HG02885 (cell line): ENCODE measurements around the gene TMEM184B.

Experiments
- ATAC-seq: cut with Tn5 transposase; IDR thresholded peaks from one replicate; pipeline ENCODE4 v1.9.1; 2021; ENCODE audit warnings: mild to moderate bottlenecking; ENCODE audit not compliant: unreplicated experiment, poor library complexity

Gene TMEM184B

DNA sequence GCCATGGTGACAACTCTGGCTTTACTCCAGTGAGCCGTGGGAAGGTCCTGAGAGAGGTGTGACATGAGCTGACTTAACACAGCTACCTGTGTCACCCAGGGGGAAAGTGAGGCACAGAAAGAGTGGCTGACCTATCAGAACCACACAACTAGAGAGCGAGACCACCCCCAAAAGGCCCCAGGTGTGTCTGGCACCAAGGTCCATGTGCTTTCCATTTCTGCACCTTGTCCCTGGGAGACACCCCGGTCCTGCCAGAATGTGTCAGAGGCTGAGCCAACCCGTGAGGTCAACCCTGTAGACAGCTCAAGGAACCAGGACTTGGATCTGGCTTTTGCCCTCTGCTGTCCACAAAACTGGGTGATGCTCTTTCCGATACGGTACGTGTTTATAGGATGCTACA is 61.3 kb downstream of the TMEM184B start:
- ATAC-seq, result no peak

DNA sequence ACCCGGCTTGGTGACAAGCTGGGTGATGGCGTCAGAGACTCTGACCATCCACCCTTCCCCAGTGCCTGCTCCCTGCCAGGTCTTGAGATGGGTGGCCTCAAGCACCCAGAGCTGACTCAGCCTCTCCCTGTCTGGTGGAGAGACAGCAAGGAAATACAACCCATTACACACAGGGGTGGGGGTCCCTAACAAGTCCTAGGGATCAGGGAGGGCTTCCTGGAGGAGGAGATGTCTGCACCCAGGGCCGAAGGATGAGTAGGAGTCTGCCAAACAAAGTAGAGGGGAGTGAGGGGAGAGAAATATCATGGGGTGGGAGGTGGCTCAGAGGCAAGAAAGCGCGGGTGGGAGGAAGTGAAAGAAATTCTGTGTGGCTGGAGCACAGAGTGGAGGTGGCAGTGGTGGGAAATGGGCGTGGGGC is 64.2 kb downstream of the TMEM184B start:
- no peak for ATAC-seq

DNA sequence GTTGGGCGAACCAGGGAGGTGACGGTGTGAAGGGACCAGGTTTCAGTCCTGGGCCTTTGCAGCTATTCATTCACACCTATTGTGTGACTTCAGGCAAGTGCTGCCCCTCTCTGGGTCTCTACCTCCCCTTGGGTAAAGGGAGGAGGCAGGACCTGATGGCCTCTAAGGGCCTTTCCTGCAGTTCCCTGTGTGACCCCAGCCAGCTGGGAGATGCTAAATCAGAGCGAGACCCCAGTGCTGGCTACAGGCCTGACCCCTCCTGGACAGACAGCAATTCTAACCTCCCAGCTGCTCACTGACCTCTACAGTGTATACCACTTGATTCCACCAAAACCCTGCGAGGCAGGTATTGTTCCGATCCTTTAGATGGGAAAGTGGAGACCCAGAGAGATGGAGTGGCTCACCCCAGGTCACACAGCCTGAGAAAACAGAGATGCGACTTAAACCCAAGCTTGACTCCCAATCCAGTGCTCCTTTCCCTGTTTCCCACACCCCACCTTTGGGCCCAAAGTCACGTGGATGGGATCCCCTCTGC is 64.8 kb downstream of the TMEM184B start:
- no peak for ATAC-seq

DNA sequence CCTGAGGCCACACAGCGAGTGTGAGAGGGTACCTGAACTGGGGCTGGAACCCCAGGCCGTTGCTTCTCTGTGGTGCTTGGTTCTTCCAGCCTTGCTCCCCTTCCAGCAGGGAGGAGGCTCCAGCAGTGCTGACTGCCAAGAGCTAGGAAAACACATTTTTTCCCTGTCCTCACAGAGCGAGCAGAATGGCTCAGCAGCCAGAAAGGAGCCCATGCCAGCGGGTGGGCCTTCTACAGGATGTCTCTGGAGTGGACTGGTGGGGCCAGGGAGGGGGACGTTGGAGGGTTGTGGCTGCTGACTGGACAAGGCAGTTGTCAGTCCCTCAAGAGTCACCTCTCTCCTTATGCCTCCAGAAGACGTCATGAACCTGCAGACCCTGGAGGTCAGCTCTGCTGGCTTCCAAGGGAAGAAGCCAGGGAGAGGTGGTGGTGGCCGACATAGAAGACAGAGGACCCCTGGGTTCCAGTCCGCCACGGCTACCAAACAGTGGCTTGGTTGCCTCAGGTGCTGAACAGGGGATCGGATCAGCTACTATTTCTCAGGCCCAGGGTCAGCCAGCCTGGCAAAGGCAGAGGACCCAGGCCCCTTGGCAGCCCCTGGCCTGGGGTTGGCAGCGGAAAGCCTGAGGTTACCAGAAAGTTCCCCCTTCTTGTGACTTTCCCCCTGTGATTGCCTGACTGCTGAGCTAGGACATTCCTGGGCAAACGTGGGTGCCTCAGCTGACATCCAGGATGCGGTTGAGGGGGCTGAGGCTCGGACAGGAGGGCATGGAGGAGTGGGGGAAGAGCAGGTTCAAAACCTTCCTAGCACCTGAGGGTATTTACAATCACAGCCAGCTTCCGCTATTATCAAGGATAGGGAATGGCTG is 67.3 kb downstream of the TMEM184B start:
- no peak for ATAC-seq

DNA sequence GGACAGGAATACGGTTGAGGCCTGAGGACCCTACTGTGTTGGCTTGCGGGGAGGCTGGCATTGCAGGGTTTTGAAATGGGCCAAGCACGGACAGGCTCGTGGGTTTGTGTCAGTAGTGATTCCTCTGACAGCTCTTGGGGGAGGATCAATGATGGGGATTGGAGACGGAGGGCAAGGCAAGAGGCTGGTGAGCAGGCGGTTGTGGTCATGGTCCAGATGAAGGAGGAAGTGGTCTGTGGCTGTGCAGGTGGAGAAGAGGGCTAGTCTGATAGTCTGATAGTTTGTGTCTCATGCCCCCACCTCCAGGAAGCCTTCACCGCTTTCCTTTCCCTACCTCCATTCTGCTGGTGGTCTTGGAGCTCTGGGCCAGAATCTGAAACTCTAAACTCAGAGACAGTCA is 68.0 kb downstream of the TMEM184B start:
- no peak for ATAC-seq

DNA sequence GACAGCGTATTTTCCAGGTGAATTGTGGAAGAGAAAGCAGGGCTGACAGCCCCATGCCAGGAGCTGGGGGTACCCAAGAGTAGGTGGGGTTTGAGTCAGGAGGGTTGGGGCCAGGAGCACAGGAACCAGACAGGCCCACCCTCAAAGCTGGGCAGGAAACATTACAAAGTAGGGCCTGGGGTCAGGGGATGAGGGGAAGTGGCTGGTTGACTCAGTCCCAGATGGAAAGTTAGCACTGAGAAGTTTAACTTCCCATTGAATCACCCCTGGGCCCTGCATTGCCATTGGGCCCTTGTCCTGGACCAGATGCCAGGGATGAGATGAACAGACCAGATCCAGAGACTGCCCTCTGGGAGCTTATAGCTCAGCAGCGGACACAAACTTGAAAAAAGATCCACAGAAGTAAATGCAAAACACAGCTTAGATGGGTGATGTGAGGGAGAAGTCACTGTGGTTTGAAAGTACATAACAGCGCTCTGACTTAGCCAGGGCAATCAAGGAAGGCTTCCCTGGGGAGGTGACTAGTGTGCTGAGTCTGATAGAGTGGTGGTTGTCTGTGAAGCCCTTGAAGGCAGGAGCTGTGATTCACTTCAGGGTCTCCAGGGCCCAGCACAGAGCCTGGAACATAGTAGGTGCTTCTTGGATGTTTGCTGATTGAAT is 68.8 kb downstream of the TMEM184B start:
- no peak for ATAC-seq

DNA sequence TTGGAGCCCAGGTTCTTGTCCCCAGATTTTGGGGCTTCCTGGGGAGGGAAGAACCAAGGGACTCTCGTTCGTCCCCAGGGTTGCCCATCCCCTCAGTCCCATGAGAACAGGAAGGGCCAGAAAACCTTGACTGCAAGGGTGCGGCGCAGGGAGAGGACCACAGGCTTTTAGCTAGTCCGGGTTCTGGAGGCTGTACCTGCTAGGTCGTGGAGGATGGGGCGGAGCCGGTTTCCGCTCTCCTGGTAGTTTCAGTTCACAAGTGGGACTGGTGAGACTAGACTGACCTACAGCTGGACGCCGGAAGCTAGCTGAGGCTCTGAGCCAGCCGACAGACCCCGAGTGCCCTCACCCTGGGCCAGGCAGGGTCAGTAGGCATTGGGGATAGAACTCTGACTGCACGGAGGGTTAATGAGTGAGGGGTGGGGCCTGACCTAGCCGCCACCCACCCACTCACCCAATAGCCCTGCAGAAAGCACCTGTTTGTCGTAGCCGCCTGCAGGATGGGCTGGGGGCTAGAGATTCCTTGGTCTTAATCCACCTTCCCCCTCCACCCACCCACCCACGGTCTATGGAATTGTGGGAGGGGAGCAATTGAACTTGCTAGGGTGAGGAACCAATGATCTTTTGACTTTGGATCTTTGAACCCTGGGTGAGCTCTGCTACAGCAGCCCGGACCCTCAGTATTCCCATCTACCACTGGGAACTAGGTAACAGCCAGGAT is 69.6 kb downstream of the TMEM184B start:
- no peak for ATAC-seq

DNA sequence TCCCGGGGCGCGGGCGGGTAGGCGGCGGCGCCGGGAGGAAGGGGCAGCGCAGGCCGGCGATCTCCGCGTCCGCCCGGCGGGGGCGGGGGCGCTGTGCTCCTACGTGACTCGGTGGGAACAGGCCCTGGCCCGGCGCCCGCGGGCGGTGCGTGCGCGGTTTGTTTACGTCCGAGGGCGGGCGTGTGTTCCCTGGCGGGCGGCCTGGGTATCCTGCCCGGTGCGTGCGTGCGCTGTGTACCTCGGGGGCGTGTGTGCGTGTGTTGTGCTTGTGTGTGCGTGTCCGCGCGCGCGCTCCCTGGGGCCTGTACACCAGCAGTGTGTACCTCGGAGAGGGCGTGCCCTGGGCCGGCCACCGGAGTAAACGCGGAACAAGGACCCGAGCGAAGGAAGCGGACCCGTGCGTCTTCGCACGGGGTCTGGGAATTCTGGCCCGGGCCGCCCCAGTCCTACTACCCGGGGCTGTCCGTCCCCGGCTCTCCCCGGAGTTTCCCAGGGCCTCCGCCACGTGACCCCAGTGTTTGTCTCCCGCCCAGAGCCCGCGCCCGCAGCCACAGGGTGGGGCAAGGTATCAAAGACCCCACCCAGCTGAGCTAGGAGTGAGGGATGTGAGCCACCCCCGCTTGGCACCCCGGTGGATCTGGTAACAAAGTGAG is 70.2 kb downstream of the TMEM184B start:
- peak; percentile 22 for ATAC-seq

DNA sequence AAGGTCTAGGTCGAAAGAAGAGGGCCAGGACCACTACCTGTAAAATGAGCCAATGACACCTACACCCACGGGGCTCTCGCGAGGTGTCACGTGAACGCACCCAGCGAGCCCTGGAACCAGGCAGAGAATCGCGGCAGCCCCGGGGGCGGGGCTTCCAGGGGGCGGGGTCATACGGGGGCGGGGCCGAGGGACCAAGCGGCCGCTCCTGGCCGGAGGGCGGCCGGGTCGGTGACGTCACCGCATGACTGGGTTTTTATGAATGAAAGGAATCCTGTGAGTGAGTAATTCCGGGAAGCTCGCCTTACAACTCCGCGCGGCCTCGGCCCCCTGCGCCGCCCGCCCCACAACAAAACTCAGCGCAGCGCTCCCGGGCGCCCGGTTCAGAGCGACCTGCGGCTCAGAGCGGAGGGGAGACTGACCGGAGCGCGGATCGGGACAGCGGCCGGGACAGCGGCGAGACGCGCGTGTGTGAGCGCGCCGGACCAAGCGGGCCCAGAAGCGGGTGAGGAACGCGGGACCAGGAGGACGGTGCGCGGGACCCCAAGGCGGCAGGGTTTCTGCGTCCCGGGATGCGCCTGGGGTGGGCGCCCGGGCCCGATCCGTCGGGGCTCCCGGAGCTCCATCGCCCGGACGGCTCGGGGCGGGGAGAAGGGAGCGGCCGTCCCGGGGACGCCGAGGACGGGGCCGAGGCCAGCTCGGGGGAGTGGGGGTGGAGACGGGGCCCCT is 70.9 kb downstream of the TMEM184B start, which contains the start of gene MAFF:
TSS of gene MAFF (plus strand) at position 284 of the 726 bp plus-strand sequence. CDS start 11,860 bp downstream, outside the sequence.
- peak; percentile 57 for ATAC-seq

DNA sequence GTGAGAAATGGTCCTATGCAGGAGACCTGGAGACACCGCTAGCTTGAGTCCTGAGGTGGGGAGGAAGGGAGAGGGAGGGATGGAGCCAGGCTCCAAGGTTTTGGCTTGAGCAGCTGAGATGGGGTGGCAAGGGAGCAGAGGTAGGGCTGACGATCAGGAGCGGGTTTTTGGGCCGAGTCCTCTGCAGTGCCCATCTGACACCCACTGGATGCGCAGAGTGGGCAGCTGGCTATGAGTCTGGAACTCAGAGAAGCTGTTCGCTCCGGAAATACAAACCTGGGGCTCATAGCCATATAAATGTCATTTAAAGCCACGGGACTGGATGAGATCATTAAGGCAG is 71.5 kb downstream of the TMEM184B start:
- peak; percentile 4 for ATAC-seq

DNA sequence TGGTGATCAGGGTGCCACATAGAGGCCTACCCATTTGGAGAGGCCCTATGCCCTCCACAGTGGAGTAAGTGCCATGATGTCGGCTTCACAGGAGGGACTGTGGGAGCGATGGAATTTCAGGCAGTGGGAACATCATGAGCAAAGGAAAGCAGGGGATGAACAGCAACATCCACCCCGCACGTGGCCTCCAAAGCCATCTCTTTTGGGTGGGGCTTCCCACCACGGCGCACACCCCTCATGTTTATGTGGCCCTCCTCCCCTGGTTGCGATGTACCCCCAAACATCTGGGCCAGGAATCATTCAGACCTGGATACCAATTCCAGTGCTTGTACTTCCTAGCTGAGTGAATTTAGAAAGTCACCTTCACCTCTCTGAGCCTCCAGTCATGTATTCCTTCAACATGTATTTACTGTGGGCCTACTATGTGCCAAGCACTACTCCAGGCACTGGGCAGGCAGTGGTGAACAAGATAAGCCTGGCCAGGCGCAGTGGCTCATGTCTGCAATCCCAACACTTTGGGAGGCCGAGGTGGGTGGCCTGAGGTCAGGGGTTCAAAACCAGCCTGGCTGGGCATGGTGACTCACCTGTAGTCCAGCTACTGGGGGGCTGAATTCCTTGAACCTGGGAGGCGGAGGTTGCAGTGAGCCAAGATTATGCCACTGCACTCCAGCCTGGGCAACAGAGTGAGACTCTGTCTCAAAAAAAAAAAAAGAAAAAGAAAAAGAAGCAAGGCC is 72.8 kb downstream of the TMEM184B start:
- ATAC-seq, result no peak

DNA sequence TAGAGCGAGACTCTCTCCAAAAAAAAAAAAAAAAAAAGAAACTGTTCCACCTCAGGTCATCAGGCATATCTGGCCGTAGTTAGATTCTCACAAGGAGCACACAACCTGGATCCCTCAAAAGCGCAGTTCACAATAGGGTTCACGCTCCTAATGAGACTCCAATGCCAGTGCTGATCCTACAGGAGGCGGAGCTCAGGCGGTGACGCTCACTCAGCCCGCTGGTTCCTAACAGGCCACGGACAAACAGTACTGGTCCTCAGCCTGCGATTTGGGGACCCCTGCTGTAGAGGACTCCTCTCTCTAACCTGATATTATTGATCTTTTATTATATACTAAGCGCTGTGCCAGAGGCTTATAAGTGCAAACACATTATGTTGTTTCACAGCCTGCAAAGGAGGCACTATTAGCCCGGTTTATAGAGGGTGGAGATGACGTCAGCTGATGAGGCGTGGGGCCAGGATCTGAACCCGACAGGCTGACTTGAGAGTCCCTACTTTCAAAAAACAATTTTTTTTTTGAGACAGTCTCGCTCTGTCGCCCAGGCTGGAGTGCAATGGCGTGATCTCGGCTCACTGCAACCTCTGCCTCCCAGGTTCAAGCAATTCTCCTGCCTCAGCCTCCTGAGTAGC is 75.9 kb downstream of the TMEM184B start:
- ATAC-seq, result no peak

DNA sequence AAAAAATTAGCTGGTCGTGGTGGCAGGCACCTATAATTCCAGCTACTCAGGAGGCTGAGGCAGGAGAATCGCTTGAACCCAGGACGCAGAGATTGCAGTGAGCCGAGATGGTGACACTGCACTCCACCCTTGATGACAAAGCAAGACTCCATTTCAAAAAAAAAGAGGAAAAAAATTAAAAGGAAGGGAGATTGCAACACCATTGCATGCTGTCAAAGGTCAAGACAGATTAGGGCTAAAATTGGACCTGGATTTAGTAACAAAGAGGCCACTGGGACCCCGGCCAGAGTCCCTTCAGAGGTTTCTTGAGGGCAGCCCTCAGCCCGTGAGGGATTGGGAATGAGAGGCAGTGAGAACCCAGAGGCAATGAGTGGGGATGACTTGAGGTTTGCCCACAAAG is 79.2 kb downstream of the TMEM184B start:
- ATAC-seq, result no peak

DNA sequence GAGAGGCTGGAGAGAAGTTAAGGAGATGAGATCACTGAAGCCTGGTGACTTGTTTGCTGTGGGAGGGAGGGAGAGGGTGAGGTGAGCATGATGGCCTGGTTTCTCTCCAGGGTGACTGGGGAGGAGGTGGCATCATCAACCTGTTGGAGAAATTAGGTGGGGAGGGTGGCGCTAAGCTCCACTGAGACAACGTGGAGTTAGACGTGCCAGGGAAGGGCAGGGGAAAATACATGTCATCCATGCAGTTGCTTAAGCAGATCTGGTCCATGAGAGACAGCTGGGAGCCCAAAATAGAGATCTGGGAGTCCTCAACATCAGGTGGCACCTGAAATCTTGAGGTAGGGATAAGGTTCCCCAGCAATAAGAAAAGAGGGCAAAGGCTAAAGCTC is 80.3 kb downstream of the TMEM184B start:
- no peak for ATAC-seq

DNA sequence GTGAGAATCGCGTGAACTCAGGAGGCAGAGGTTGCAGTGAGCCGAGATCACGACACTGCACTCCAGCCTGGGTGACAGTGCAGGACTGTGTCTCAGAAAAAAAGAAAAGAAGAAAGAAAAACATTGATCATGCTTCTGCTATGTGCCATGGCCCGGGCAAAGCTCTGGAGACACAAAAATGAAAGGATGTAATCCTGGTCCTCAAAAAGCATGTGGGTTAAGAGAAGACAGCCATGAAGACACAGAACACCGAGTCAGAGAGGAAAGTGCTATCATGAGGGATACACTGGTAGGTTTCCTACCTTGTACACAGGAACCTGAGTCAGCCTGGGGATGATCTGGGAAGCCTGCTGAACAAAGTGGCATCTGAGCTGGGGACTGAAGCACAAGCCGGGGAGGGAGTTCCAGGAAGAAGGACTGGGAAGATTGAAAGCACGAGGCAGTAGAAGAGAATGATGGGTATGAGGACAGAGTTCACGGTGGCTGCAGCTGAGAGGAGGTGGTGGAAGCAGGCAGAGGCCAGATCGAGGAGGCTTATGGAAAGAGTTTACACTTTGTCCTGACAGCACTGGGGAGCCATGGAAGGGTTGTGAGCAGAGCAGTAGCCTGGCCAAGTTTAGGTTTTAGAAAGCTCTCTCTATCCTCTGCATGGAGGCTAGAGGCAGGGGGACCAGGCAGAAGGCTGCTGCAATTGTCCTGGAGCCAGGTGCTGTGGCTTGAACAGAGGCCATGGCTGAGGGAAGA is 80.9 kb downstream of the TMEM184B start:
- ATAC-seq, result no peak

DNA sequence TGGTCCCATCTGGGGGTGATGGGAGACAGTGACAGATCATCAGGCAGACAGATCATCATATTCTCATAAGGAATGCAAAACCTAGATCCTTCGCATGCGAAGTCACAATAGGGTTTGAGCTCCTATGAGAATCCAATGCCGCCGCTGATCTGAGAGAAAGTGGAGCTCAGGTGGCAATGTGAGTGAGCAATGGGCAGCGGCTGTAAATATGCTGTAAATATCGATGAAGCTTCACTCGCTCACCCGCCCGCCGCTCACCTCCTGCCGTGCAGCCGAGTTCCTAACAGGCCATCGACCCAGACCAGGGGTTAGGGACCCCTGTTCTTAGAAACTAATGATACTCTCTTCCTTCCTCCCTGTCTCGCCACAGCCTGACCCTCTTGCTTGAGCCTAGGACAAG is 81.8 kb downstream of the TMEM184B start:
- no peak for ATAC-seq

DNA sequence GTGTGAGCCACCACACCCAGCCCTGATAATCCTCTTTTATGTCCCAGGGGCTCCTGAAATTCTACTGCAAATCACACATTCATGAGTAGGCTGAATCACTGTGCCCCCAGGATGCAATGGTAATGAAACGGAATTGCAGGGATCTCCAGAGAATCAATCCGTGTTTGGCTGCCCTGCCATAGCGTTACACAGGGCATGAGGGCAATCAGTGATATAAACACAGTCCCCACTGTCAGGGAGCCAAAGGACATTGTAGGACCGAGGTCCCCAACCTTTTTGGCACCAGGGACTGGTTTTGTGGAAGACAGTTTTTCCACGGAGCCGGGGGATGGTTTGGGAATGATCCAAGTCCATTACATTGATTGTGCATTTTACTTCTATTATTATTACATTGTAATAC is 82.2 kb downstream of the TMEM184B start:
- ATAC-seq, result no peak

DNA sequence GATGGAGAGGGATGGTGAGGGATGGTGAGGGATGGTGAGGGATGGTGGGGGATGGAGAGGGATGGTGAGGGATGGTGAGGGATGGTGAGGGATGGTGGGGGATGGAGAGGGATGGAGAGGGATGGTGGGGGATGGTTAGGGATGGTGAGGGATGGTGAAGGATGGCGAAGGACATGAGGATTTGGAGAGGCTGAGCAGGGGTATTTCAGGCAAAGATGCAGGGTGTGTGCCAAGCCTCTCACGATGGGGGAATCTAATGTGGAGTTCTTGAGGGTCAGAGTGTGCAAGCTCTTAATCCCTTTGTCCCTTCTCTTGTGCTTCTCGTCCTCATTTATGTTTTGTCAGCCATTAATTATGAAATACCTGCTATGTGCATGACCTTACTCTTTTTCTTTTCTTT is 83.7 kb downstream of the TMEM184B start:
- no peak for ATAC-seq
